Measurements from ENCODE around the gene PHACTR1.

Gene PHACTR1

DNA sequence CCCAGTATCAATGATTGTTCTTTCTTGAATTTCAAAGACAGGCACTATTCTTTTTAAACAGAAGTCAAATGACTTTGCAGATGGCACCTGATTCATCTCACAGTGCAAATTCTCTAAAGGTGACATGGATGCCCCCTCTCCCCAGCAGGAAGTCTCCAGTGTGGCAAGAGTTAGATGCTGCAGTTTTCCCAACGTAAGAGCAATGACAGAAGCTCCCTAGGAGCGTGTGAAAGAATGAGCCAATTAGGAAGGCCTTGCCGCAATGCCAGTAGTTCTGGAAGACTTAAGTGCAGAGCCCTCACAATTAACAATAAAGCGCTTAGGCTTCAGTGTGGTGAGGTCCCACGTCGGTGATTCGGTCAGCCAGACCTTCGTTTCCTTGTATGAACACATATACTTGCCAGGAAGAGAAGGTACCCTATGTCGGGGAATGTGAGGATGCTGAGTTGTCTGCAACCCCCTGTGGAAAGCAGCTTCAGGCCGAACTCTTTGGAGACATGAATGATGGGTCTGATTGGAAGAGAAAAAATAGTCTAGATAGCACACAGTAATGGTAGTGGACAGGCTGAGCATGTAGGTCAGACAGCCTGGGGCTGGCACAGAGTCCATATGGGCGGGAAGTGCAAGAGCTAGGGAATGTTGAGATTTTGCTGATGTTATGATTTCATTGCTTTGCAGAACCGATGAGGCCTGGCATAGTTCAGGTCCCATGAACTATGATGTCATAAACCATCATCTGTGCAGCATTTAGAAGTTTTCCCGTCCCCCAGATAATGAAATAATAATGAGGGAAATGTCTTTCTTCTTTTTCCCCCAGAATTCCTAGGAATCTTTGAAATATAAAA, 132.6 kb downstream of the PHACTR1 start:
- peak; percentile 48 for DNase-seq (ENCODE audit: low spot score)

DNA sequence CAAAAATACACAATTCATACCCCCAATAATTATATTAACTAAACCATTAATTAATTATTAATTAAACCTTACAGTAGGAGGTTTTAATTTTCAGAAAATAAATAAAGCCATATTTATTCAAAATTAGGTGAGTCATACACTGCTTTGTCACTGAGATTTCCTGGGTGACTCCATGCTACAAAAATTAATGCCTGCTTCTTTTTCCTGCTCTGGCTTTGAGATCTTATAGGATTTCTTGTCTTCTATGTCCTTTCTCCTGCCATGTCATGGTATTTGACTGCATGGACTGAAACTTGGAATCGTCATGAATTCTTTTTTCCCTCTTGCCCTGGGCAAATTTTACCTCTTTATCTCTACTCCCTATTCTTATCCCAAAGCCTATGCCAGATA, 133.2 kb downstream of the PHACTR1 start:
- DNase-seq (ENCODE audit: low spot score) = no peak

DNA sequence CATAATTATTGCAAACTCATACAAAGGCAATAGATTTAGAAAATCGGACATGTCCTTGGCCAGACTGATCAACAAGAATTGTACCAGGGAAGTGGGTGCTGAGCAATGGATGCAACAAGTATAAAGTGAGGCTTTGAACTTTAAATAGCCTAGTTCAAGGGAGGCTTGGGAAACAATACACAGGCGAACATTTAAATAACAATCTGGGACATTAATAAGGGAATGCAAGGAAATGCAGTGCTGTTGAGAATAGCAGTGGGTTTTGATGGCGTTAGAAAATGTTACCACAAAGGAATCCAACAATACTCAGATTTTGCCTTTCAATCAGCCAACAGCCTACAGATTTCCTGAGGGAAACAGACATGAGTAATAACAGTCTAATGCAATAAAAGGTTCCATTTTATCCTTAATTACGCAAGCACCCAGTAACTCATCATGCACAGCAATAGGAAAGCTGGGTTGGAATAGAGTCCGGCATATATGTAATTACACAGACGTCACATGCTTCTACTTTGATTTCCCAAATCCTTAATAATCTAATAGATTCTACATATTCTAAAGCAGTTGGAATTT, 134.6 kb downstream of the PHACTR1 start:
- no peak for DNase-seq (ENCODE audit: low spot score)

DNA sequence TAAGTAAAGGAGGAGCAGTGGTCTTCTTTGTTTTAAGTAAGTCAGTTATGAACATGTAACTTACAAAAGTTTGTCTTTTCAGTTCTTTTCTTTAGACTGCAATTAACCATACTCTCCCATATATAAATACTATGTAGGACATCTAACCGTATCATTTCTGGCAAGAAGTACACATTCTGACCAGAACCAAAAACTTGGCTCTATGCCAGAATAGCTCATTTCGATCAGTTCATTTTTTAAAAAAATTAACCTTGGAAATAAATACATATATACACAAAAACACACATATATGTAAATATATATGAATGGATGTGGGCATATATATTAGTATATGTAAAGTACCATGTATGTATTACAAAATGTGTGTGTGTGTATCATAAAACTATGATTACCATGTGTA, 145.0 kb downstream of the PHACTR1 start:
- DNase-seq (ENCODE audit: low spot score) = no peak

DNA sequence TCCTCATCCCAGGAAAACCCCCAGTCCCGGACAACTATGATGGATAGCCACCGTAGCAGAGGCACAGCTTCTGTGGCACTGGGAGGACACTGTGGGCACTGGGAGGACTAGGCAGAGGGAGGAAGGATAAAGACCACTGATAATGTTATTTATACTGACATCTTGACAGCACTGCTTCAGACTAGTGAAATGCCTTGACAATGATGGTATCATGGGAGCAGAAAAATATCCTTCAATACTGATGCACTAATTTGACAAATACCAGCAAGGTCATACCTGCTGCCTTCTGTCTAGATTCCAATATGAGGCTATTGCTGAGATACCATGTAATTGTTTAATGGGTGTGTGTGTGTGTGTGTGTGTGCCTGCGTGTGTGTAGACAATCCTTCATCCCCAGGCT, 148.6 kb downstream of the PHACTR1 start:
- no peak for DNase-seq (ENCODE audit: low spot score)

DNA sequence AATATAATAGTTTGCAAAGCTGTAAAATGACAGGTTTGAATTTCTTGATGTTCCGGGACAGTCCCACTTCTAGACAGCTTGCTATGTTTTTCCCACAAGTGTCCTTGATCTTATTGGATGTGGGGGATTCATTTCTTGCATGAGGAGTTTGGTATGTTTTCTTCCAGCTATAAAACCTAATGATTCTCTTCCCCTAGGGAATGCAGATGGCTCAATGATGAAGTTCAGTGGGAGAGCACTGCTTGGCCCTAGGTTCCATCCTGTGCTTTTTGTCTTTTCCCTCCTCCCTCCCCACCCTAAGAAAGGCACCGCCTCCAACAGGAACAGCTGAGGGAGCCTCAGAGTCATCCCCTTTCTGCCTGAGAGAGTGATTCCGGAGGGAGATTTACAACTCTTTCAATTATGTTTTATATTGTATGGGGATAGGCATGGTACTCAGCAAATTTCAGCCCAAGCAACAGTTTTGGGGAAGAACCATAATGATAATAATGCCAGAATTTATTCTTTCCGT, 149.2 kb downstream of the PHACTR1 start:
- no peak for DNase-seq (ENCODE audit: low spot score)

DNA sequence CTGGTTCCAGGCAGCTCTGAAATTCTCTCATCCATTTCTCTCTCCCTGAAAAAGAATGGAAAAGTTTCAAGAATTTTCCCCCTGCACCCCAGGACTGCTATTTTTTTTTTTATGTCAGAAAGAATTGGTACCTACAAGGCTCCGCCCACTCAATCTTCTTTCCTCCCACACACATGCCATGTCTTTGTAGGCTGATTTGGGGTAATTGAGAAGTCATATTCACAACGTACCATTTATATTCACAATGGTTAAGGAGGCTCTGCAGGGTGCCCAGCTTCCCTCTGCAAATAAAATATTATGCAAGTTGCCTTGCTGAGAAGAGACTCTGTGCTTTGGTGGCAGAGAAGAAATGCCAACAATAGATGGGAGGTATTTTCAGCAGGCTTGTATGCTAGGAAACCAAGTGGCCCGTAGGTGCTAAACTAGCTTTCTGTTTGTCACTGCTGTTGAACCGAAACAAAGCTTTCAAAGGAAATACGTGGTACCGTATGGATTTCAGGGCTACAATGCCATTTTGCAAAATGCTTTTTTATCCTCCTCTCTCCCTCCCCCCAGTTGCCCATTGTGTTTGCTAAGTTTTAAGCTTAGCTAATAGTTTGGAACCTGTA, 150.0 kb downstream of the PHACTR1 start:
- no peak for DNase-seq (ENCODE audit: low spot score)

DNA sequence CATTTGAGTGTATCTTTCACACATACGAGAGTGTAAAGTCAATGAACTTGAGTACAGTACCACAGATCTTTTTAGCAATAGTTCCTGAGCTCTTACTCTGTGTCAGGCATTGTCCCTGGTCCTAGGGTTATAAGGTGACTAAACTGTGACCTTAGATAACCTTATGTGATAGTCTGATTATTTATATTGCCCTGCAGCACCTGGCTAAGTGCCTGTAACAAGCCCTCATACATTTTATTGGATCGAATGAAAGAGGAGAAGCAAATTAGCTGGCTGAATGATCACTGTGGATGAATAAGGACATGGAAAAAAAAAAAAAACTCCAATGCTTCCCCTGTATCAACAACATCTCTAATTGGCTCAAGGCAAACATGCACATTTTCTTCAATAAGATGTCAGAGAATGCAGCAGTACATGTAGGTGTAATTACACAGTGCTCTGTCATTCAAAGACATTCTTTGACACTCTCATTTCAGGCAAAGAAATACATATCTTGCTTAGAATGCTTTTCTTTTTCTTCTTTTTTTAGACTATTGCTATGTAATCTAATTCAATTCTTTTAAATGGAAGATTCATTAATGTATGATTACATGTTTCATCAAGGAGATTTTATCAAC, 153.4 kb downstream of the PHACTR1 start:
- no peak for DNase-seq (ENCODE audit: low spot score)

DNA sequence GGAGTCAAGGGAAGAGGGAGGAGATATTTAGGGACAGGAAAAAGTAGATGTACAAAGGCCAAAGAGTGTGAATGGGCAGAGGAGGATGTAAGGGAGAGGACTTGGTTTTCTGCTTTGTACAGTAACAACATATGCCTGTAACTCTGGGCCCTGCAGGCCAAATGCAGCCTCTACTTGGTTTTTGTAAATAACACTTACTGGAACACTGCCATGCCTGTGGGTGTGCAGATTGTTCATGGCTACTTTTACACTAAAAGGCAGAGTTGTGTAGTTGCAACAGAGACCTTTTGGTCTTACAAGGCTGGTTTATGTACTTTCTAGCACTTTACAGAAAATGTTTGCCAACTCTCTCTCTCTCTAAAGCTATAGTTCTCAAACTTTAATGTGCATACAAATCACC, 157.1 kb downstream of the PHACTR1 start:
- no peak for DNase-seq (ENCODE audit: low spot score)

DNA sequence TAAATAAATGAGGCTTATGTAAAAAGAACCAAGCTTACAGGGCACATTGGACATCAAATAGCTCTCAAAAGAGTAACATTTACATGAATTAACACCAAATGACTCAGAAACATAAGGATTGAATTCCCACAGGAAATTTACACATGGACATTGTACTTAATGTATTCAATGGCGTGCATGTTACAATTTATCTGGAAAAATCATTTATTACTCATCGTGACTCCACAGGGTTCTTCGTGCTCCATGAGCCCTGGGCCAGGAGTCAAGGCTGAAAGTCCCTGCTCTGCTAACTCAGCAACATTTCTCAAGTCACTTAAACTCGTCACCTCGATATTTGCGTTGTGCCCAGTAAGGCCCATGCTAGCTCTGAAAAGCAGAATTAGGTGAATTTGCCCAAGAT, 158.5 kb downstream of the PHACTR1 start:
- no peak for DNase-seq (ENCODE audit: low spot score)

DNA sequence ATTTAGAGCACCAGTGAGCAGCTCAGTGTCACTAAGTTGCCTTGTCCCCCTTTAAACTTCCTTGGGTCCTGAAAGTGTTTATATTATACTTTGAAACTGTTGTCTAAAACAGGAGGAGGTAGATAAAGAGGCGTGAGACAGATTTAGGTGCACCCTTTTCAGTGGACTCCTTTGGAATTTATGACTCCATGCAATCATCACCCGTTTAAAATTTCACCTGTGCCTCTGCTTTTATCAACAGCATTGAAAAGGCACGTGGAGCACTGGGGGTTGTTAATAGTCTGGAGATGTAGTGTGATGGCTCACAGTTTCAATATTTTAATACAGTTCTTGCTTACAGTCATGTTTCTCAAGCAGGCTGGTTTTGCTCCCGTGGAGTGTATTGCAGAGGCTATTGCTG, 162.2 kb downstream of the PHACTR1 start:
- no peak for DNase-seq (ENCODE audit: low spot score)

DNA sequence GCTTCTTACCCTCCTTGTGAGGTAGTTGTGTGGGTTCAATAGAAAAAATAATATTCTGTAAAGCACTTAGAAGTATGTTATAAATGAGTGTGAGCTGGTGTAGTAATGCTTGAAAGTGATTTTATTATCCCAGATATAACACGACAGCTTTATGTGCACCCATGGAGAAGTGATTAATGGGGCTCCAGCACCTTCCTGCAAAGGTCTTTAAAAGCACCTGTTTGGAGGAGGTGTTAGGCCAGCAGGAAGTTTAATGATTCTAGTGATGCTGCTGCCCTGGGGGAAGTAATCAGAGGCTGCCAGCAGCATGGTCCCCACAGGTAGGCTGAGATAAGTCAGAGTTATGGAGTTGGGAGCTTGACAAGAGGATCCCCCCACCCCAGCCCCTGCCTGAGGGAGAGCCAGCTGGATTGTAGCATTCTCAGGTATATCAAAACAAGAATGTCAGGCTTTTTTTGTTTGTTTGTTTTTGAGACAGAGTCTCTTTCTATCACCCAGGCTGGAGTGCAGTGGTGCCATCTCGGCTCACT, 166.3 kb downstream of the PHACTR1 start:
- no peak for DNase-seq (ENCODE audit: low spot score)

DNA sequence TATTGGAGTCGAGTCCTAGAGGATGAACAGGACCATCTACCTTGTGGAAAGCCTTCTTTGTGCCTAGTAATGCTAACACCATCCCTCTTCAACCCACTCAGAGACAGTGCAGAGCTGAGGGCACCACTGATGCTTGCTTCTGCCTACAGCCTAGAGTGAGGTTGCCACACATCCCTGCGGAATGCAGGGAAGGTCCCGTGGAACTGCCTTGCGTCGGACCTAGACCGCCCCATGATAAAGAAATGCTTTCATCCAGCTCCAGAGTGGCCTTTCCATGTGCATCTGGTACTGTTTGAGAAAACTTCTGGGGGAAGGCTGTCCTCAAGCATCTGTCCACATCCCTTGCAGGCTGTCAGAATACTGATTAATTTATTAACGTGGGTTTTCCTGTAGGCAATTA, 168.4 kb downstream of the PHACTR1 start:
- no peak for DNase-seq (ENCODE audit: low spot score)

DNA sequence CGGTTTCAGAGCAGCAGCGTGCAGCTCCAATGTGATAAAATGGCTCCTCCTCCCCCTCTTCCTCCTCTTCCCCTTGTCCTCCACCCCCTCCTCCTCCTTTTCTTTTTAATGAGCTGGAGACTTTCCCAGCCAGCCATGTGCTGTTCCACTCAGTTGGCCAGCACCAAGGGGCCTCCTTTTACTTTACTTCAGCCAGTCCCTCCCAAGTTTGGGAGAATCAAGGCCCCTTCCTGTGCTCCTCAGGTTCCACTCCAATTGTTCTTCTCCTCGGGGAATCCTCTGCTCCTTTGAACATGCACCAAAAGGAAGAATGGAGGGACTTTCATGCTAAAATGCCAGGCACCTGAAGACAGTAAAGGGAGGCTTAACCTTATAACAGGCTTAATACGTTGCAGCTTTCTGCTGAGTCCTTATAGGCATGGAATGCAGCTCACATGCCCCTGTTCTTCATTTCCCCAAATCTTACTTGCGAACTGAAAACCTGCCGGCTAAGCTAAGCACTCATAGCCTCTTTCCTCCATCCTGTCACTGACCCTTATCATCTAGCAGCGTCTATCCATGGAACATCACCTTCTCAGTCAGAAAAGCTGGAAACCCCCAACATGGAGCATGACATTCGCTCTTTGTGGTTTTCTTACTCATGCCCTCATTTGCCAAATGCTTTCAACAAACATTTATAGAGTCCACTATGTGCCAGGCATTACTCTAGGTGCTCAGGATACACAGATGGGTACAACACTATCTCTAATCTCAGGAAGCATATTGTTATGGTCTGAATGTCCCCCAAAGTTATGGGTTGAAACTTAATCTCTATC, 170.6 kb downstream of the PHACTR1 start:
- DNase-seq (ENCODE audit: low spot score) = no peak

DNA sequence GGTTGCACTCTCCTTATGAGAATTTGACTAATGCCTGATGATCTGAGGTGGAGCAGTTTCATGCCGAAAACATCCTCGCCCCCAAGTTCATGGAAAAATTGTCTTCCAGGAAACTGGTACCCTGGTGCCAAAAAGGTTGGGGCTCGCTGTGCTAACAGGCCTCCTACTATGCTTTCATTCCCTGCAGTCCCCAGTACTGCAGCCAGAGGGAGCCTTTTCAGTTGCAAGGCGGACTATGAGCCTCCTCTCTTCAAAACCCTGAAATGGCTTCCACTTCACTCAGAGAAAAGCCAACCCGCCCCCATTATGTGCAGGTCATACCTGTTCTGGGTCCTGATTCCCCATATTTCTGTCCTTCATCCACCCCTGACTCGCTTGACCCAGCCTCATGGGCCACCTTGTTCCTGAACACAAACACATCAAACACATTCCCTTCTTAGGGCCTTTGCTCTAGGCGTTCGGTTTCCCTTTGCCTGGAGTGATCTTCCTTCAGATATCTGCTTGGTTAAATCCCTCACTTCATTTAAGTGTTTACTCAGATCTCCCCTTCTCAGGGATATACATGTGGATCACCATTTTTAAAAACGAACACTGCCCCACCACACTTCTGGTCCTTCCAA, 173.7 kb downstream of the PHACTR1 start:
- DNase-seq (ENCODE audit: low spot score) = no peak

DNA sequence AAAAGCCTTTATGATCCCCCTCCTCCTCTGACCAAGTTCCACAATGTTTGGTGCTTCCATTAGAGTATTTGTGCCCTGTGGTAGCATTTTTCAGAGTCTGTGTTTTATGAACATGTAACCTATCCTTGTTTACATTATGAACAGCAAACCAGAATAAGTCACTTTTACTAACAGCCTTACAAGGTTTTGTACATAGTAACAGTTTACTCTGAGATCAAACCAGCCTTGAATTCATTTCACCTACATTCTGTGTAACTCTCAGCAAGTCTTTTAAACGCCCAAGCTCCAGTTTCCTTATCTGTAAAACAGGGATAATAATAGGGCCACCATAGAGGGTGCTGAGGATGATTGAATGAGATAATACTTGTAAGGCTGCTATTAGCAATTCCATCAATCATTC, 175.0 kb downstream of the PHACTR1 start:
- no peak for DNase-seq (ENCODE audit: low spot score)

DNA sequence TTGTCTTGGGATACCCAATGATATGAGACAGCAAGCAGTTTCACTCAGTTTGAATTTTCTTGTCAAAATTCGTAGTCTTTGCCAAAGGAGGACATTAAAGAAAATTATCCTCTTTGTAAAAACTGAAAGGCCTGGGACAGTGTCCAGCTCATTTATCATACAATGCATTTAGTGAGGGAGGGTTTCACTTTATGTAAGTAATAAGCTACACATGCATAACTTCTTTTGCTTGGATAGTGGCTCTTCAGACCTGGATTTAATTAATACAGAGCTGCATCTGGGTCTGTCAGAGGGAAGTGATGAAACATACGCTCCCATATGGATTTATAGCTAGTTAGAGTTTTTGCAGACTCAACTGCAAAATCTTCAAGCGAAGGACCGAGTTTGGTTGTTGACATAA, 175.6 kb downstream of the PHACTR1 start:
- no peak for DNase-seq (ENCODE audit: low spot score)

DNA sequence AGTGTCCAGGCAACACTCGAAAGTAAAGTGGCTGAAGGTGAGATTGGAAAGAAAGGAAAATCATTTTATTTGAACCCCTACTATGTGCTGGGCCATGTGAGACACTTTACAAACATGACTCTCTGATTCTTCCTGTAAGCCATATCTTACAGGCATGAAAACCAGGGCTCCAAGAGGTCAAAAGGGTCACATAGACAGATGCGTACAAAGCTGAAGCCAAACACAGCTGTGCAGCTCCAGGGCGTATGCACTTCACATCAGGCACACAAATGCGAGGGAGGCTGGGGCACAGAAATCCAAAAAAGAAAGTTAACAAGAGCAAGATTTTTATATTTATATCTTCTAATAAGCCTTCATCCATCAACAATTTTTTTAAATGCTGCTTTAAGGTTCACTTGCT, 176.5 kb downstream of the PHACTR1 start:
- DNase-seq (ENCODE audit: low spot score) = no peak

DNA sequence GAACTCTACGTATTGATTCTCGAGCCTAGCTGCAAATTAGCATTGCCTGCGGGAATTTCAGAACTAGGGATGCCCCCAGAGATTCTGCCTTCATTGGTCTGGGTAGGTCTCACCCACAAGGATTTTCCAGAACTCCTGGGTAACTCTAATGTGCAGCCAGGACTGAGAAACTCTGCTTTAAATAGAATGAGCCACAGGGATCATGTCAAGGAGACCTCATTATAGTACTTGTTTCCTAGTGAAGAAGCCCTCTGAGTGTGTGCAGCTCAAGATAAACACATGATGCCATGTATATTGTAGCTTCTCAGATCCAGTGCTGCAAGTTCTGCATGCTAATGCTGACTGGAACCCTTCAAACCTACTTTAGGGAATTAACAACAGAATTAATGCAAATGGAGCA, 179.2 kb downstream of the PHACTR1 start:
- DNase-seq (ENCODE audit: low spot score) = no peak

DNA sequence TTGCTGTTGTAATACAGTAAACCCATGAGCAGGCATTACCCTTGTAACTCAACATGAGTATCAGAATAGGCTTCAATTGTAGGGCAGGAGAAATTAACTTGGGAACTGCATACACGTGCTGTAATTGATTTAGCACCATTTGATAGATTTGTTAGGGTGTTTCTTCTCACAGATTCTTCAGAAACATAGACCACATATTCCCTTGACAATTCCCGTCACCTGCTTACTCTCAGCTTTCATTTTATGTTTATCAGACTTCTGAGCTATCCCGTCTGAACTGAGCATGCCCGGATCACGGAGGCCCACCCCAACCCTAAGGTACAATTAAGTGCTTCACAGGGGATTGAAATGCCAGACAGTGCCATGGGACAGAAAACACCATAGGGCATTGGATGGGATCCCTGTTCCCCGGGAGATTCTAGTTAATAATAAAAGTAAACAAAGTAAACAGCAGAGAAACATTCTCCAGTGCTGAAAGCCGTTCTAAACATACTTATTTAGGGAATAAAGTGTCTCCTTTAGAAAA, 179.7 kb downstream of the PHACTR1 start:
- DNase-seq (ENCODE audit: low spot score) = no peak

DNA sequence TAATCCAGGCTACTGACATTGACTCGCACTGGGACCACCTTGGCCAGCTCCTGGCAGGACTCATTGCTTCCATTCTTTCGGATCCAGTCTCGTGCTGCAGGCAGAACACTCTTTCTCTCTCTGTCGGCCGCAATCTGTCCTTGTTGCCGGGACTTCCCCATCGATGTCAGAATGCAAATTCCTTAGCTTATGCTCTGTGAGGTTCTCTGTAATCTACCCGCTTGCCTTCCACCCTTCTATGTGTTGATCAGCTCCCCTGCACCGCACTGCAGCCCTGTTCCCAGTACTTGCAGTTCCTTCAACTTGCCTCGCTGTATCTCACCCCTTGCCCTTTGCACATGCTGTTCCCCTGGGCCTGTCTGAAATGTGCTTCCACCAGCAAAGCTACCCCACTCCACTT, 182.0 kb downstream of the PHACTR1 start:
- DNase-seq (ENCODE audit: low spot score) = no peak
